ES-I3 (cell line): Measurements from ENCODE around the gene PHKA1.
"Not testable (repeated sequence)": the region's sequence is repeated elsewhere in the genome, so short reads cannot be mapped to it uniquely, and the experiment has no call there.

Experiments
- H3K36me3 ChIP-seq: 2 replicates; pipeline ENCODE4 v1.6.1; 2013; ENCODE audit warnings: mild to moderate bottlenecking, low read length, control low read depth, moderate library complexity; ENCODE audit not compliant: insufficient read depth
- H3K4me1 ChIP-seq: 2 replicates; pipeline ENCODE4 v1.6.1; 2013; ENCODE audit warnings: mild to moderate bottlenecking, control low read depth, low read length; ENCODE audit not compliant: insufficient read depth
- H3K9ac ChIP-seq: 2 replicates; pipeline ENCODE4 v1.6.1; 2013; ENCODE audit warnings: low read depth, mild to moderate bottlenecking, low read length, moderate library complexity
- H3K9me3 ChIP-seq: 2 replicates; pipeline ENCODE4 v1.6.1; 2013; ENCODE audit warnings: mild to moderate bottlenecking, low read length, moderate library complexity; ENCODE audit not compliant: control insufficient read depth, insufficient read depth

The PHKA1 gene

DNA sequence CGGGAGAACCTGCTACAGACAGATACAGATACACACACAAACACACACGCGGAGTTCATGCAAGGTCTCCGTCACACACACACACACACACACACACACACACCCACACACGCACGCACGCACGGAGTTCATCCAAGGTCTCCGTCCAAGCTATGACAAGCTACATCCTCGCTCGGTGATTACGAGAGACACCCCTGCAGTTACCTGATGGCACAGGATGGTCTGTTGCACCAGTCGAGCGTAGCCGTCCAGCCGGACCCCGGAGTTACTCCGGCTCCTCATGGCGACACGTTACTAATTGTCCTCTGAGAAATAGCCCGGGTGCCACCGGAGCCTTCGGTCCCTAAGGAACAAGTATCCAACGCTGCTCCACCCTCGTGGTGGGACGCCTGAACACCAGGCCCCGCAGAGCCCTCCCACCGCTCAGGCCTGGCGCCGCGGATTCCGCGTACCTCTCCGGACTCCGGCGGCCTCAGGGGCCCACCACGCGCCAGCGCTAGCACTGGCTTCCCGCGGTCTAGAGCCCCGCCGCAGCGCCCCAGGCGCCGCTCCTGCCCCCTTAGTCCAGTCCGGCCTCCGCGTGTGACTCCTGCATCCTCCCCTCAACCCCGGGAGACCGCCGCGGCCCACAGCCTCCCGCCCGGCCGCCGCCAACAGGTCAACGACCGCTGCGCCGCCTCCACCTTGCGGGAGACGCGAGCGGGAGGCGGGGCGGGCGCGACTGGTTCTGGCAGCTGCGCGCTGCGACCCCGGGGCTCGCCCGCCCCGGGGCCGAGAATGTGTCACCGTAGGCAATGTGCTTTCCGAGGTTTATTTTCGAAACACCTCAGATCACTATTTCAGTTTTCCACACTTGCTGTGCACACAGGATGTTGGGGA lies at the start of gene PHKA1:
PHKA1 (minus strand) TSS at position 708 of the 879 bp plus-strand sequence; CDS start at position 282, 426 bp downstream.
- not testable (repeated sequence) for H3K9me3 ChIP-seq, H3K36me3 ChIP-seq
- Histone ChIP-seq H3K9ac (peak within 1 kb of the TSS; percentile 57), H3K4me1 (peaks cover 11% of the 10 kb centered on the region; the same call in 1 of the 2 replicates)

DNA sequence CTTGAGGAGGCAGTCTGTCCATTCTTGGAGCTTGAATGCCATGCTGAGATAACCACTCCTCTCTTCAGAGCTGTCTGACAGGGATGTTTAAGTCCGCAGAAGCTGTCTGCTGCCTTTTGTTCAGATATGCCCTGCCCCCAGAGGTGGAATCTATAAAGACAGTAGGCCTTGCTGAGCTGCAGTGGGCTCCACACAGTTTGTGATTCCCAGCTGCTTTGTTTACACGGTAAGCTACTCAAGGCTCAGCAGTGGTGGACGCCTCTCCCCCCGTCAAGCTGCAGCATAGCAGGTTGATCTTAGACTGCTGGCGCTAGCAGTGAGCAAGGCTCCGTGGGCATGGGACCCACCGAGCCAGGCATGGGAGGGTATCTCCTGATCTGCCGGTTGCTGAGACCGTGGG lies 46.3 kb upstream of the PHKA1 start:
- H3K4me1 ChIP-seq, H3K9me3 ChIP-seq, H3K36me3 ChIP-seq, H3K9ac ChIP-seq: not testable (repeated sequence)

DNA sequence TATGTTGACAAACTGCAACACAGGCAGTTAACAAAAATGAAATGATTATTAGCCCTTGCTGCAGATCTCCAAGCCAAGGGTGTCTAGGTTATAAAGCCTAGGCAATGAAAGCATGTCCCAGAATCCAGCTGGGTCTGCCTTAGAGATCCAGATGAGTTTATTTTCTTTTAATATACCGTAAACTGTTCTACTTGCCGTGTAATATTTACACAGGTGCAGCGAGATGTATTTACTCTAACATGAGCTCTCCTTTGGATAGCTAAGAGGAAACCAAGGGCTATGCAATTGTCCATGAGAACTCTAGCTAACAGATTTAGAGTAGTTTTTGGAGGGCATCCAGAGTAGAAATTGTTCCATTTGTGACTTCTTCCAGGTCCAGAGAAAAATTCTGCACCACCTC lies 34.4 kb upstream of the PHKA1 start:
- H3K4me1 ChIP-seq, H3K9ac ChIP-seq, H3K9me3 ChIP-seq, H3K36me3 ChIP-seq: not testable (repeated sequence)

DNA sequence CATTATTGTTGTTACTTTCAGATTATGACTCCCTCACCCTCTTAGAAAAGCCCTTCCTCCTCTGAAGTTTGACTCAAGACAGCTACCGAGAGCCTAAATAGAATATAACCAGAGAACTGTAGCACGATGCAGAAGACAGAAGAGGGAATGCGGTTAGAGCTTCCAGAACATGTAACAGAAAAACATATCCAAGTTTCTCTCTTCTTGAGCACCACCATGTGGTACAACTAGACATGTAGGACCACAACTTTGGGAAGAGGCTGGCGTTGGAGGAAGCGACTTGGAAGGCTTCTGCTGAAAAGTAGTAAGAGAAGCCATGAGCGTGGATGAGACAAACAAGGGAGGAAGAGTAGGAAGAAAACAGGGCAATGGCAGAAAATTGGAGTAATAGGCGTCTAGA lies 31.4 kb upstream of the PHKA1 start:
- H3K9ac ChIP-seq, H3K36me3 ChIP-seq, H3K9me3 ChIP-seq, H3K4me1 ChIP-seq: not testable (repeated sequence)

DNA sequence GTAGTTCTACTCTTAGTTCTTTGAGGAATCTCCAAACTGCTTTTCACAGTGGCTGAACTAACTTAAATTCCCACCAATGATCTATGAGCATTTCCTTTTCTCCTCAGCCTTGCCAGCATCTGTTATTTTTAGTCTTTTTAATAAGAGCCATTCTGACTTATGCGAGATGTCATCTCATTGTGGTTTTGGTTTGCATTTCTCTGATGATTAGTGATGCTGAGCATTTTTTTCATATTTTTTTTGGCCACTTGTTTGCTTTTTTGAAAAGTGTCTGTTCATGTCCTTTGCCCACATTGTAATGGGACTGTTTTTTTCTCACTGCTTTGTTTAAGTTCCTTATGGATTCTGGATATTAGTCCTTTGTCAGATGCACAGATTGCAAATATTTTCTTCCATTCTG lies 21.5 kb upstream of the PHKA1 start:
- Histone ChIP-seq H3K36me3 (no peaks in the 10 kb centered on the region), H3K4me1 (peaks cover 17% of the 10 kb centered on the region; the same call in 1 of the 2 replicates), H3K9ac (no peak overlapping the region), H3K9me3 (peaks cover 6% of the 10 kb centered on the region; the same call in 1 of the 2 replicates)

DNA sequence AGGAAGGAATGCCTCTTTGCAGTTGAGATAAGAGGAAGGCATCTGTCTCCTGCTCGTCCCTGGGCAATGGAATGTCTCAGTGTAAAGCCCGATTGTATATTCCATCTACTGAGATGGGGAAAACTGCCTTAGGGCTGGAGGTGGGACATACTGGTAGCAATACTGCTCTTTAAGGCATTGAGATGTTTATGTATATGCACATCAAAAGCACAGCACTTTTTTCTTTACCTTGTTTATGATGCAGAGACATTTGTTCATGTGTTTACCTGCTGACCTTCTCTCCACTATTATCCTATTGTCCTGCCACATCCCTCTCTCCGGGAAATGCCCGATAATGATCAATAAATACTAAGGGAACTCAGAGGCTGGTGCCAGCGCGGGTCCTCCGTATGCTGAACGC lies 19.5 kb upstream of the PHKA1 start:
- not testable (repeated sequence) for H3K9ac ChIP-seq

DNA sequence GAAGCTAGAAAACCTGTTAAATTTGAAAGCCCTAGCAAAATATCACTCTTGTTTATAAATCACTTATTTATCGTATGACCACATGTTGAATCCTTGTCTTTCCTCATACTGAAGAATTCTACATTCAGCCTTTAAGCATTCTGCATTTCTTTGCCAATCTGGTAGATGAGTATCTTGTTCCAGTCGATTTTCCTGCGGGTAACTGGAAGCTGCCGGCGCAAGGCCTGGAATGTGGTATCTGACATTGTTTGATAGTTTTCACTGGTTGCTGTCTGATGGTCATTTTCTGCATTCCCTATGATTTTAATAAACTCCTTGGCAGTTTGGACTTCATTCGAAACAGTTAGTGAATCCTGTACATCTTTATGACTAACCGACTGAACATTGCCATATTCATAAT lies 13.7 kb upstream of the PHKA1 start:
- H3K4me1 ChIP-seq = peaks cover 8% of the 10 kb centered on the region; the same call in 1 of the 2 replicates
- no peak overlapping the region for H3K9ac ChIP-seq
- no peaks in the 10 kb centered on the region for H3K36me3 ChIP-seq
- H3K9me3 ChIP-seq = no peaks in the 10 kb centered on the region

More for the DNA sequence above, 19.5 kb upstream of the PHKA1 start:
- not testable (repeated sequence) for H3K36me3 ChIP-seq, H3K9me3 ChIP-seq
- H3K4me1 ChIP-seq = peaks cover 17% of the 10 kb centered on the region; the same call in 1 of the 2 replicates

DNA sequence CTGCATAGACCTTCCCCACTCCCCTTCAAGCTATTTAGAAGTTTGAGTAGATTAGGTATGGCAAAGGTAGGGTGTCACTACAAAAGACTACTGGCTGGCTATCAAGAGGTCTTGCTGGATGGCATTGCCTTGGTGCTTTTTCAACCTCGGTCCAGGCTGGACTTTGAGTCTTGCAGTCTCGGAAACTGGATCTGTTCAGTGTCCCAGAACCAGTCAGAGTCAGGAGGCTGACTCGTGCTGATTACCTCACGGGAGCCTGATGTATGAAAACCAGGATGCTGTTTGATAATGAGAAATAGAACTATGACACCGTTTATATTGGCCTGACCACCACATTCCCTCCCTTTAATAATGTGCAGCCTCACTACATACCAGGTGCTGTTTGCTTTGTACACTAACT lies 2.7 kb upstream of the PHKA1 start:
- H3K36me3 ChIP-seq = no peaks in the 10 kb centered on the region
- no peak overlapping the region for H3K9ac ChIP-seq
- H3K4me1 ChIP-seq = peaks cover 11% of the 10 kb centered on the region; the same call in 1 of the 2 replicates
- no peaks in the 10 kb centered on the region for H3K9me3 ChIP-seq

DNA sequence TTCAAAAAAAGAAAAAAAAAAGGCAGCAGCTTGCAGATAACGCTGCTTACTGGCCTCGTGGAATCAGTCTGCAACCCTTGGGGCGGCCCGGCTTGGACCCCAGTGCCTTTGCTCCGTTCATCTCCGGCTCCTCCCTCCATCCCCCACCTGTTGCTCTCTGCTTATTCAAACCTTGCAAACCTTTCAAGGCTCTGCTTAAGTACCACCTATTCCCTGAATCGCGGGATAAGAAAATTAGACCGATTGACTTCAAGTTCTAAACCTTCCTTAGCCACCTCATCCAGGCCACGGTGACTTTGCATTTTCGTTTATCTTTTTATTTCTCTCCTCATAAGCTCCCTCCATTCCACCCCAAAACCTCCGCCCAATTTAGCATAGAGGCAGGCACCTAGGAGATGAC lies 1.4 kb upstream of the PHKA1 start:
- no peaks in the 10 kb centered on the region for H3K36me3 ChIP-seq
- no peaks in the 10 kb centered on the region for H3K9me3 ChIP-seq
- H3K4me1 ChIP-seq = peaks cover 11% of the 10 kb centered on the region; the same call in 1 of the 2 replicates
- H3K9ac ChIP-seq = no peak overlapping the region

DNA sequence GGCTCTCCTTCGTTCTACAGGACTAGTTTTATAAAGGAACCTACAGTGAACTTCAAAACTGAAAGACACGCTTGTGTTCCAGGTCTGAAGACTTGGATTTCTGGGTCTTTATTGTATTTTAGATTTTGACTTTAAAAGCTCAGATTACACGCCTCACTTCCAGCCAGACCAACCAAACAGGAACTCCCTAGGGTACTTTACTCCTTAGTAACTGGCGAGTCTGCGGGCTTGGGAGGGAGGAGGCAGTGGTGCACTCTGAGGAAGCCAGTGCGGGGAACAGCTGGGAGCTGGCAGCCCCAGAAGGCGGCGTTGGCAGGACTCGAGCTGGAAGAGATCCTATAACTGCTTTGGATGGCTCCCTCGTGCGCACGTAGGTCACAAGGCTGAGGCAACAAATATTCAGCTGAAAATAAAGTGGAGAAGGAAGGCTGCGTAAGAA lies 391 bp upstream of the PHKA1 start:
- no peaks in the 10 kb centered on the region for H3K9me3 ChIP-seq
- H3K4me1 ChIP-seq = peaks cover 11% of the 10 kb centered on the region; the same call in 1 of the 2 replicates
- no peaks in the 10 kb centered on the region for H3K36me3 ChIP-seq
- peak overlapping the region; percentile 57 for H3K9ac ChIP-seq

DNA sequence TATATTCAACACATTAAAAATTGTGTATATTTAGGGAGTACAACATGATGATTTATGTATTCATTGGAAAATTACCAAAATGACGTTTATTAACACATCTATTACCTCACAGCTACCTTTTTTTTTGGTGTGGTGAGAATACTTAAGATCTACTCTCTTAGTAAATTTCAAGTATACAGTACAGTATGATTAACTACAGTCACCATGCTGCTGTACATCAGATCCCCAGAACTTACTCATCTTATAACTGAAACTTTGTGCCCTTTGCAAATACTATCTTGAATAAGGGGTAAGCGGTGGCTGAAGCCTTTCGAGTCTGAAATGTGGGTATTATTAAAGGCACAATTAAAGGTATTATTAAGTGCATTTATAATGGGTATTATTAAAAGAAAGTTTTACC lies 976 bp downstream of the PHKA1 start:
- H3K36me3 ChIP-seq = no peaks in the 10 kb centered on the region
- no peaks in the 10 kb centered on the region for H3K9me3 ChIP-seq
- peak overlapping the region; percentile 57; the same call in 1 of the 2 replicates for H3K9ac ChIP-seq
- H3K4me1 ChIP-seq = peaks cover 8% of the 10 kb centered on the region; the same call in 1 of the 2 replicates

DNA sequence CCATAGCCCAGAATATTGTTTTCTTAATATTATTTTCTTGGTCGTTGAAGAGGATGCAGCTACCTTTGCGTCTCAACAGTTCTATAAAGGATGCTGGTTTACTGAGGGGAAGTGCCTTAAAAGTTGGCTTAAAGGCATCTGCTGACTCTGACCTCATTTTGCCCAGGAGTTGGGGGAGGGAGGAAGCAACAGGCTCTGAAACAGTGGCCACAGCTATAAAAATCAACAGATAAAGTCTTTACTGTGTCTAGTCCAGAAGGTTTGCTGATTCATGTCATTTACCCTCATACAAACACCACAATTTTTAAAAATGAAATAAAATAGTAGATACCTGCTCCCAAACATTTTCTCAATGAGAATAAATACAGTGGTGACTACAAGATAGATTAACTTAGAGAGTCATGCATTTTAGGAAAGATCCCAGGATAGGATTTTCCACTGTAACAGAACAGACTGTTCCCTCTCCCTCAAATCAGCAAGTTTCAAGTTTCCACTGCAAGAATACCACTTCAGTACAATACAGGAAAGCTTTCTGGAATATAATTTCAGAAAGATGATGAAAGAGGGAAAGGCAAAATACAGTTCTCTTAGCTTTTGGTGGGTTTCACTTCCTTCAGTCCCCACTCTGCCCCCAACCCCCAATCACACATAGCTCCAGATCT lies 1.9 kb downstream of the PHKA1 start:
- no peak overlapping the region; the same call in 1 of the 2 replicates for H3K9ac ChIP-seq
- no peaks in the 10 kb centered on the region for H3K9me3 ChIP-seq
- peaks cover 8% of the 10 kb centered on the region; the same call in 1 of the 2 replicates for H3K4me1 ChIP-seq
- no peaks in the 10 kb centered on the region for H3K36me3 ChIP-seq

DNA sequence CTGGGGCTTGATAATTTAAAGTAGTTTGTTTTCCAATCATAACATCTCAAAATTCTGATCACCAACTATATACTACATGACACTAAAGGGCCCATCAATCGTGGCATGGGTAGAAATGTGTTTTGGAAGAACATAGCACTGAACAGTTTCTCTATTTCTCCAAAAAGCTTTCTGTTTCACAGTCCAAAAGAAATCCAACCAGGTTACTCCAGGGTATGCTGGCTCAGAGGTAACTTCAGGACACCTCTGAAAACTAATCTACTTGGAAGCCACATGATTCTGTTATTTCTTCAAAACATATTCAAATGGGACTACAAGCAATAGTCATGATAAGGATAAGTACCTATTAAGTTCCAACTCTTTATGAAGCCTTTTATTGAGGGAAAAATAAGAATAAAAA lies 8.3 kb downstream of the PHKA1 start:
- no peak overlapping the region for H3K9ac ChIP-seq
- no peaks in the 10 kb centered on the region for H3K36me3 ChIP-seq
- no peaks in the 10 kb centered on the region; the same call in 1 of the 2 replicates for H3K4me1 ChIP-seq
- H3K9me3 ChIP-seq = peaks cover 4% of the 10 kb centered on the region; the same call in 1 of the 2 replicates

DNA sequence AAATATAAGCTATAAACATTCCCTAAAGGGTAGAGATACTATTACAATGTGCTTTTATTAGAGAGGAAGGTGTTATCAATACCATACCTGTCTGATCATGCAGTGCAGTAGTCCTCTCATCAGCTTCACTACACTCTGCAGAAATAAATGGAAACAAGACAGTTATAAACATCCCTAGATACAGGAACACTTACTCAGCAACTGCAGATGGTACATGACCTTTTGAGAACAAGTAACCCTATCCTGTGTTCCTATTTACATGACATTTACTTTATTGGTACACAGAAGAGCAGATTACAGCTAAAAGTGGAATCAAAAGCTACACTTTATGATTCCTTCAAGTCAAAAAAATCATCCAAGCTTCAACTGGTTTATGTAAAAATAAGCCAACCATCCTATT lies 9.0 kb downstream of the PHKA1 start:
- H3K36me3 ChIP-seq = no peaks in the 10 kb centered on the region
- H3K9me3 ChIP-seq = peaks cover 7% of the 10 kb centered on the region; the same call in 1 of the 2 replicates
- H3K4me1 ChIP-seq = no peaks in the 10 kb centered on the region; the same call in 1 of the 2 replicates
- H3K9ac ChIP-seq = no peak overlapping the region
